Endothelial cell (in vitro differentiated cells): ENCODE data around the gene FAM89B. TPM values are rescaled to one million over a fixed set of nuclear protein-coding genes. Genes with fewer than 3 reads are reported as not detected.
A peak's percentile ranks its signal among the peaks of the same experiment; 100 is the strongest.

Experiments
- DNase-seq: peaks from one replicate; pipeline ENCODE4 v3.0.0; 2021; ENCODE audit warnings: low spot score
- H3K27ac Mint-ChIP-seq: one replicate; pipeline ENCODE4 v1.8.0; 2021; ENCODE audit warnings: mixed read lengths, inconsistent platforms; ENCODE audit not compliant: unreplicated experiment
- H3K27me3 Mint-ChIP-seq: one replicate; pipeline ENCODE4 v1.8.0; 2021; ENCODE audit warnings: mild to moderate bottlenecking, moderate library complexity, mixed read lengths, inconsistent platforms; ENCODE audit not compliant: unreplicated experiment
- H3K36me3 Mint-ChIP-seq: one replicate; pipeline ENCODE4 v1.8.0; 2021; ENCODE audit warnings: mild to moderate bottlenecking, low read depth, mixed read lengths, inconsistent platforms; ENCODE audit not compliant: unreplicated experiment
- H3K4me1 Mint-ChIP-seq: one replicate; pipeline ENCODE4 v1.8.0; 2021; ENCODE audit warnings: mild to moderate bottlenecking, mixed read lengths, inconsistent platforms; ENCODE audit not compliant: unreplicated experiment
- H3K4me3 Mint-ChIP-seq: one replicate; pipeline ENCODE4 v1.8.0; 2021; ENCODE audit warnings: mild to moderate bottlenecking, mixed read lengths, inconsistent platforms; ENCODE audit not compliant: unreplicated experiment
- H3K9me3 Mint-ChIP-seq: one replicate; pipeline ENCODE4 v1.8.0; 2021; ENCODE audit warnings: mixed read lengths, inconsistent platforms; ENCODE audit not compliant: unreplicated experiment
- CTCF ChIP-seq: fragments of 200-600 bp; sonication (generic); IDR thresholded peaks from one replicate; pipeline ENCODE4 v1.5.0; 2021; ENCODE audit warnings: antibody characterized with exemption; ENCODE audit not compliant: unreplicated experiment
- total RNA-seq: library from RNA; stranded (reverse); fragmentation: NEBNext Ultra II Directional; extraction: Animal tissue kit (Norgen Biotek cat#: 25700); gene quantifications from one replicate; pipeline ENCODE4 v1.2.1, GENCODE V29; 2021; ENCODE audit not compliant: unreplicated experiment

The FAM89B gene
- total RNA-seq, 1 donor from 2014 or later = 44.7 TPM

GRCh38 chr11:65599216-65599954 is 27.0 kb downstream of the FAM89B start:
- TF ChIP-seq CTCF = no peak
- H3K27ac Mint-ChIP-seq = no peak overlapping the region
- no peak for DNase-seq
- H3K9me3 Mint-ChIP-seq = no peaks in the 10 kb centered on the region
- H3K4me1 Mint-ChIP-seq = peaks cover 7% of the 10 kb centered on the region
- H3K27me3 Mint-ChIP-seq = peaks cover 30% of the 10 kb centered on the region
- H3K4me3 Mint-ChIP-seq = peak overlapping the region; percentile 37
- peaks cover 39% of the 10 kb centered on the region for H3K36me3 Mint-ChIP-seq

GRCh38 chr11:65599955-65600246 is 27.6 kb downstream of the FAM89B start:
- no peak for DNase-seq
- Mint-ChIP-seq H3K4me1 (peaks cover 7% of the 10 kb centered on the region), H3K27me3 (peaks cover 25% of the 10 kb centered on the region), H3K4me3 (no peak overlapping the region), H3K27ac (no peak overlapping the region), H3K36me3 (peaks cover 40% of the 10 kb centered on the region), H3K9me3 (no peaks in the 10 kb centered on the region)
- no peak for TF ChIP-seq CTCF

- Mint-ChIP-seq H3K36me3 (peaks cover 54% of the 10 kb centered on the region), H3K9me3 (no peaks in the 10 kb centered on the region), H3K27me3 (peaks cover 22% of the 10 kb centered on the region), H3K4me1 (peaks cover 31% of the 10 kb centered on the region), H3K27ac (no peak overlapping the region), H3K4me3 (peak overlapping the region; percentile 69)
- no peak for DNase-seq
- no peak for TF ChIP-seq CTCF
Observed at GRCh38 chr11:65604258-65604657, 31.9 kb downstream of the FAM89B start.

- Mint-ChIP-seq H3K27ac (no peak overlapping the region), H3K27me3 (peaks cover 19% of the 10 kb centered on the region), H3K4me3 (peak overlapping the region; percentile 83), H3K4me1 (peaks cover 54% of the 10 kb centered on the region), H3K9me3 (no peaks in the 10 kb centered on the region), H3K36me3 (peaks cover 66% of the 10 kb centered on the region)
- DNase-seq = peak; percentile 91
- no peak for TF ChIP-seq CTCF
Observed at GRCh38 chr11:65606876-65607613, 34.7 kb downstream of the FAM89B start.
